ENCODE data around the gene SLC22A4.

DNA sequence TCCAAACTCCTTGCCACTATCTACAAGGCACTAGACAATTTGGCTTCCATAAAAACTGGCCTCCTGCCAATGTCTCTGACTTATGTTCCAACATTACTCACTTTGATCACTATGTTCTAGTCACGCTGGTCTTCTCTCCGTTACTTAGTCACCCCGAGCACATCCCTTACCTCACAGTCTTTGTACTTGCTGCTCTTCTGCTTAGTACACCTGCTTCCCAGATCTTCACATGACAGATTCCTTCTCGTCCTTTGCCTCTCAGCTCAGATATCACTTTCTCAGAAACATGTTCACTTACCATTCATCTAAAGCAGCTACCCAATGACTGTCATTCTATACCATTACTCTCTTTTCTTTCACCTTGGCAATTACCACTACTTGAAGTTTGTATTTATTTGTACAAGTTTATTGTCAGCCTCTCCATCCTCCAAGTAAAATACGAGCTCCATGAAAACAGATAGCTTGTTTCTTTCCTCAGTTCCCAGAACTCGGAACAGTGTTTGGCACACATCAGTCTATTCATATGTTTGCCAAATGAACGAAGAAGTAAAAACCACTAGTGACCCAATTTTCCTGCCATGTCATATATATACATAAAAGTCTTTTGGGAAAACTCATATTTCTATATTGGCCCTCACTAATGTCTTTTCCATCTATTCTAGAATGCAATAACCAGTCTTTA is 69.4 kb downstream of the SLC22A4 start:
- TF ChIP-seq POLR2A (IDR thresholded peaks at IDR 0.05; ENCODE audit: low read depth, low read length) (no peak), POLR2AphosphoS5 (IDR thresholded peaks at IDR 0.05; ENCODE audit: low read depth, low read length) (no peak), TAF1 (IDR thresholded peaks at IDR 0.05; ENCODE audit: borderline replicate concordance, low read depth, low read length) (no peak)
